ENCODE results near the gene NELFA.

NELFA gene

GRCh38 chr4:2046031-2046961, 37.5 kb upstream of the NELFA start (continued):
- TF ChIP-seq, protein P1, sequence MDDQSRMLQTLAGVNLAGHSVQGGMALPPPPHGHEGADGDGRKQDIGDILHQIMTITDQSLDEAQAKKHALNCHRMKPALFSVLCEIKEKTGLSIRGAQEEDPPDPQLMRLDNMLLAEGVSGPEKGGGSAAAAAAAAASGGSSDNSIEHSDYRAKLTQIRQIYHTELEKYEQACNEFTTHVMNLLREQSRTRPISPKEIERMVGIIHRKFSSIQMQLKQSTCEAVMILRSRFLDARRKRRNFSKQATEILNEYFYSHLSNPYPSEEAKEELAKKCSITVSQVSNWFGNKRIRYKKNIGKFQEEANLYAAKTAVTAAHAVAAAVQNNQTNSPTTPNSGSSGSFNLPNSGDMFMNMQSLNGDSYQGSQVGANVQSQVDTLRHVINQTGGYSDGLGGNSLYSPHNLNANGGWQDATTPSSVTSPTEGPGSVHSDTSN (CRISPR knock-in tag; IDR thresholded peaks at IDR 0.05) = no peak
- no peak for TF ChIP-seq ZNF433 (tag by site-specific recombination; IDR thresholded peaks at IDR 0.05; ENCODE audit: low read depth)
- TF ChIP-seq ZNF747 (tag by site-specific recombination; IDR thresholded peaks at IDR 0.05) = no peak
- no peak for TF ChIP-seq ZNF624 (tag by site-specific recombination; IDR thresholded peaks at IDR 0.05)
- peak; percentile 59 for TF ChIP-seq ZIC2 (tag by site-specific recombination; IDR thresholded peaks at IDR 0.05)
- TF ChIP-seq GLIS1 (tag by site-specific recombination; IDR thresholded peaks at IDR 0.05) = 0 out of 2 replicates have a peak, but pooled peaks have one; percentile 13
- no peak for TF ChIP-seq ZNF768 (tag by site-specific recombination; IDR thresholded peaks at IDR 0.05)
- TF ChIP-seq ZNF596 (tag by site-specific recombination; IDR thresholded peaks at IDR 0.05) = no peak

DNA sequence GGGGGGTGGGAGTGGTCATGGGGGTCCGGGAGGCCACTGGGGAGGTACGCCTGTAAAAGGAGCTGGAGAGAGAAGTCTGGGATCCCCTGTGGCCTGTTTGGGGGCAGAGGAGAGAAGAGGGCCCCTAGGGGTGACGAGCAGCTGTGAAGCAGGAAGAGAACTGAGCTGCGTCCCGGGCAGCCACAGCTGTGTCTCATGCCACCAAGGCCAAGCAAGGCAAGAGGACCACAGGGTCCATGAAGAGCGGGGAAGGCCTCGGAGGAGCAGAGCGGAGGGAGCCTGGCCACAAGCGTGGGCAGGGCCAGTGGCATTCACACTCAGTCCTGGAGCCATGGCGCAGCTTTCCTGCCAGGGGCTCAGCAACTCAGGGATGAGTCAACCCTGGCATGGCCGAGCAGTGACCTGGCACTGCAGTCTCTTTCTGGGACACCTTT, 36.8 kb upstream of the NELFA start:
- H3K36me3 ChIP-seq (ENCODE audit: control insufficient read depth in 2 of 2, insufficient read depth in 1 of 2, low read length in 2 of 2) = peaks cover 0 to 6% of the 10 kb centered on the region in 2 experiments; a peak in 1 of 3 replicates
- no peak for TF ChIP-seq ZNF26 (tag by site-specific recombination; IDR thresholded peaks at IDR 0.05)
- no peaks in the 10 kb centered on the region for H3K4me1 ChIP-seq (ENCODE audit: control insufficient read depth, insufficient read depth, low read length)
- ChIA-PET CTCF (no interaction called here), POLR2A (interaction anchor here (0.9 kb wide), 1 partner anchor 37 kb away, joined by 3 read pairs; the partner anchor contains the start of gene NELFA)
- no peak overlapping the region for H3K27ac ChIP-seq (ENCODE audit: extremely low read depth, low read depth, low read length)
- no peaks in the 10 kb centered on the region for H3K9me3 ChIP-seq (ENCODE audit: control insufficient read depth, insufficient read depth, low read depth, low read length)
- no peak overlapping the region for H3K4me3 ChIP-seq (ENCODE audit: low read depth, low read length)

GRCh38 chr4:2044542-2045517, 36.1 kb upstream of the NELFA start:
- H3K4me1 ChIP-seq (ENCODE audit: control insufficient read depth, insufficient read depth, low read length) = no peaks in the 10 kb centered on the region
- POLR2A ChIA-PET = no interaction called here
- CTCF ChIA-PET = no interaction called here
- H3K4me3 ChIP-seq (ENCODE audit: low read depth, low read length) = no peak overlapping the region
- peaks cover 0 to 6% of the 10 kb centered on the region in 2 experiments; a peak in 1 of 3 replicates for H3K36me3 ChIP-seq (ENCODE audit: control insufficient read depth in 2 of 2, insufficient read depth in 1 of 2, low read length in 2 of 2)
- H3K27ac ChIP-seq (ENCODE audit: extremely low read depth, low read depth, low read length) = no peak overlapping the region
- H3K9me3 ChIP-seq (ENCODE audit: control insufficient read depth, insufficient read depth, low read depth, low read length) = no peaks in the 10 kb centered on the region
- TF ChIP-seq KLF10 (tag by site-specific recombination; IDR thresholded peaks at IDR 0.05) (peak; percentile 91), ZNF830 (tag by site-specific recombination; IDR thresholded peaks at IDR 0.05; ENCODE audit: low read depth) (no peak), PRDM2 (tag by site-specific recombination; IDR thresholded peaks at IDR 0.05; ENCODE audit: borderline replicate concordance) (no peak), ZBTB8A (tag by site-specific recombination; IDR thresholded peaks at IDR 0.05) (0 out of 2 replicates have a peak, but pooled peaks have one; percentile 22)
- TF ChIP-seq, protein P2, sequence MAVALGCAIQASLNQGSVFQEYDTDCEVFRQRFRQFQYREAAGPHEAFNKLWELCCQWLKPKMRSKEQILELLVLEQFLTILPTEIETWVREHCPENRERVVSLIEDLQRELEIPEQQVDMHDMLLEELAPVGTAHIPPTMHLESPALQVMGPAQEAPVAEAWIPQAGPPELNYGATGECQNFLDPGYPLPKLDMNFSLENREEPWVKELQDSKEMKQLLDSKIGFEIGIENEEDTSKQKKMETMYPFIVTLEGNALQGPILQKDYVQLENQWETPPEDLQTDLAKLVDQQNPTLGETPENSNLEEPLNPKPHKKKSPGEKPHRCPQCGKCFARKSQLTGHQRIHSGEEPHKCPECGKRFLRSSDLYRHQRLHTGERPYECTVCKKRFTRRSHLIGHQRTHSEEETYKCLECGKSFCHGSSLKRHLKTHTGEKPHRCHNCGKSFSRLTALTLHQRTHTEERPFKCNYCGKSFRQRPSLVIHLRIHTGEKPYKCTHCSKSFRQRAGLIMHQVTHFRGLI (tag by site-specific recombination; IDR thresholded peaks at IDR 0.05) = no peak
- TF ChIP-seq, protein P3, sequence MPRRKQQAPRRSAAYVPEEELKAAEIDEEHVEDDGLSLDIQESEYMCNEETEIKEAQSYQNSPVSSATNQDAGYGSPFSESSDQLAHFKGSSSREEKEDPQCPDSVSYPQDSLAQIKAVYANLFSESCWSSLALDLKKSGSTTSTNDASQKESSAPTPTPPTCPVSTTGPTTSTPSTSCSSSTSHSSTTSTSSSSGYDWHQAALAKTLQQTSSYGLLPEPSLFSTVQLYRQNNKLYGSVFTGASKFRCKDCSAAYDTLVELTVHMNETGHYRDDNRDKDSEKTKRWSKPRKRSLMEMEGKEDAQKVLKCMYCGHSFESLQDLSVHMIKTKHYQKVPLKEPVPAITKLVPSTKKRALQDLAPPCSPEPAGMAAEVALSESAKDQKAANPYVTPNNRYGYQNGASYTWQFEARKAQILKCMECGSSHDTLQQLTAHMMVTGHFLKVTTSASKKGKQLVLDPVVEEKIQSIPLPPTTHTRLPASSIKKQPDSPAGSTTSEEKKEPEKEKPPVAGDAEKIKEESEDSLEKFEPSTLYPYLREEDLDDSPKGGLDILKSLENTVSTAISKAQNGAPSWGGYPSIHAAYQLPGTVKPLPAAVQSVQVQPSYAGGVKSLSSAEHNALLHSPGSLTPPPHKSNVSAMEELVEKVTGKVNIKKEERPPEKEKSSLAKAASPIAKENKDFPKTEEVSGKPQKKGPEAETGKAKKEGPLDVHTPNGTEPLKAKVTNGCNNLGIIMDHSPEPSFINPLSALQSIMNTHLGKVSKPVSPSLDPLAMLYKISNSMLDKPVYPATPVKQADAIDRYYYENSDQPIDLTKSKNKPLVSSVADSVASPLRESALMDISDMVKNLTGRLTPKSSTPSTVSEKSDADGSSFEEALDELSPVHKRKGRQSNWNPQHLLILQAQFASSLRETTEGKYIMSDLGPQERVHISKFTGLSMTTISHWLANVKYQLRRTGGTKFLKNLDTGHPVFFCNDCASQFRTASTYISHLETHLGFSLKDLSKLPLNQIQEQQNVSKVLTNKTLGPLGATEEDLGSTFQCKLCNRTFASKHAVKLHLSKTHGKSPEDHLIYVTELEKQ (tag by site-specific recombination; IDR thresholded peaks at IDR 0.05; ENCODE audit: borderline replicate concordance) = no peak

Data from HEK293 (cell line).